K562 treated with DMSO at 1 percent for 12 hours (cell line): ENCODE data around the gene TCAP. TPM values are rescaled to one million over a fixed set of nuclear protein-coding genes. Genes with fewer than 3 reads are reported as not detected.

Source experiments
- total RNA-seq: library from RNA; unstranded; fragments of 300-600 nt; gene quantifications from 2 replicates; pipeline ENCODE4 v1.2.3, GENCODE V29; 2022; ENCODE audit not compliant: insufficient read depth

Gene TCAP
- 3.7 and 4.9 TPM in 2 replicates for total RNA-seq

GRCh38 chr17:39664581-39665561, at the start of gene TCAP:
Gene TCAP, plus strand, starts transcription at chr17:39665349. Its CDS starts 11 bp downstream, at chr17:39665360.

GRCh38 chr17:39626171-39627046, 38.7 kb upstream of the TCAP start, which contains the start of gene PPP1R1B:
Gene PPP1R1B, plus strand, starts transcription at chr17:39626952. Its CDS starts 441 bp downstream, at chr17:39627393.

GRCh38 chr17:39636927-39637736, 28.0 kb upstream of the TCAP start, which contains the start of gene STARD3:
Gene STARD3, plus strand, starts transcription at chr17:39637144. Its CDS starts 16,388 bp downstream, at chr17:39653532.

GRCh38 chr17:39667945-39668924, 3.1 kb downstream of the TCAP start, which contains the start of gene PNMT:
Gene PNMT, plus strand, starts transcription at chr17:39668453. Its CDS starts 23 bp downstream, at chr17:39668476.

GRCh38 chr17:39687546-39688474, 22.7 kb downstream of the TCAP start, which contains the start of gene PGAP3:
Gene PGAP3, minus strand, starts transcription at chr17:39688057. Its CDS starts 43 bp downstream, at chr17:39688014.

GRCh38 chr17:39699818-39700147, 34.6 kb downstream of the TCAP start, which contains the start of gene ERBB2:
Gene ERBB2, plus strand, starts transcription at chr17:39700064. Its CDS starts 175 bp downstream, at chr17:39700239.

Other genes with a start within 250 kb of the TCAP start
- 4.9 and 25.9 TPM in 2 replicates for gene MED1, start 214.1 kb upstream of the TCAP start, total RNA-seq
- 7.0 and 34.1 TPM in 2 replicates for gene CDK12, start 203.9 kb upstream of the TCAP start, total RNA-seq
- not detected in 2 replicates for gene NEUROD2, start 57.4 kb upstream of the TCAP start, total RNA-seq
- not detected in 2 replicates for gene PPP1R1B, start 38.4 kb upstream of the TCAP start, total RNA-seq
- 89.5 and 118 TPM in 2 replicates for gene STARD3, start 28.2 kb upstream of the TCAP start, total RNA-seq
- 4.2 and 5.4 TPM in 2 replicates for gene PNMT, start 3.1 kb downstream of the TCAP start, total RNA-seq
- 7.0 and 15.8 TPM in 2 replicates for gene PGAP3, start 22.7 kb downstream of the TCAP start, total RNA-seq
- gene ERBB2, start 34.7 kb downstream of the TCAP start, total RNA-seq: 2.6 and 6.4 TPM in 2 replicates
- 97.0 and 128 TPM in 2 replicates for gene MIEN1, start 65.2 kb downstream of the TCAP start, total RNA-seq
- 5.5 and 7.7 TPM in 2 replicates for gene GRB7, start 72.6 kb downstream of the TCAP start, total RNA-seq
- gene IKZF3, start 199.0 kb downstream of the TCAP start, total RNA-seq: 0.47 TPM in 1 of 2 replicates, not detected in the other
- not detected in 2 replicates for gene ZPBP2, start 202.9 kb downstream of the TCAP start, total RNA-seq